ENCODE data around the gene GABRB3.

The GABRB3 gene

DNA sequence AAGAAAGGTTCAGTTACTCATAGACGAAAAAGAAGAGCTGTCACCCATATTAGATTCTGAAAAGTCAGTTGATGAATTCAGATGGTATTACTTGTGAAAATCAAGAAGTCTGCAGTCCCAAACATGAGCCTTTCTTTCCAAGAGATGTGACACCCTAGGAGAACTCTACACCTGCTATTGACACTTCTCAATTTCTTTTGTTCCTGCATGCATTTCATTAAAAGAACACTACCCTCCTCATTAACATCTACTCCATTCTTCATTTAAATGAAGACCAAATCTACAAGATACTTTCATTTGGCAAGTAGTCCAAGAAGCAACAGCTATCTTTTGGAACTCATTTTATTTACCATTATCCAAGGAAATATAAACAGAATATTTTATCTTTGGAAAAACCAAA is 6.6 kb downstream of the GABRB3 start:
- no peak overlapping the region for H3K4me3 ChIP-seq (ENCODE audit: low read depth, low read length)
- no peak for TF ChIP-seq CTCF (IDR thresholded peaks at IDR 0.05; ENCODE audit: low read depth, low read length)

DNA sequence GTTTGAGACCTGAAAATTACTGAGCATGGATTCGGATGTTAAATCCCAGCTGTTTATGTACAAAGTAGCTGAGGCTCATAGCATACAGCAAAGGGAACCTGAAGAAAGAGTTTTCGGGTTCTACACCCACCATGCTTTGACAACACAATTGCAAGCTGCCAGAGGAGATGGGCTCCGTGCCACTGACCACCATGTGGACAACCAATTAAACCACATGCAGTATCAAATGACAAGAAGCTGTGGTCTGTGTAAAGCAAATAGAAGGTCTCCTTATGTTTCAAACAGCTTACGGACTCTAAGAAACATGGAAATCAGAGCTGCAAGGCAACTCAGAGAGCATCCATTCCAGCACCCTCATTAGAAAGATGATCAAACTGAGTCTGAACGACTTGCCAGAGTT is 12.9 kb downstream of the GABRB3 start:
- H3K4me3 ChIP-seq (ENCODE audit: low read depth, low read length), result no peak overlapping the region
- TF ChIP-seq CTCF (IDR thresholded peaks at IDR 0.05; ENCODE audit: low read depth, low read length), result no peak

DNA sequence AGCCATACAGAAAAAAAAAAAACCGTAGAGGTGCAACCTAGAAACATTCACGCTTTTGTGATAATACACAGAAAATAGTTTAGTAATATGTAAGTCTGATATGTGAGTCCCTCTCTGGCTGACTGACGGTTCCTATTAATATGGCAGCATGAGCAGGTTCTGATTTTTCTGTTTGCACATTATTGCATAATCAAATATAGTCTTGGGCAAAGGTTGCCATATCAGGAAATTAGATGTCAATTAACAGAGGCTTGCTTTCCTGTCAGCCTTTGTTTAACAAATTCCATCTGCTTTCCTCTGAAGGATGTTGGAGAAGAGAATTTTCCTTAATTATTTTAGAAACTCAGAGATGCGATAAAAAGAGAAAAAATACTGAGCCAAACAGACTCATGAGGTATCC is 14.8 kb downstream of the GABRB3 start:
- no peak overlapping the region for H3K4me3 ChIP-seq (ENCODE audit: low read depth, low read length)
- no peak for TF ChIP-seq CTCF (IDR thresholded peaks at IDR 0.05; ENCODE audit: low read depth, low read length)

- H3K4me3 ChIP-seq (ENCODE audit: low read depth, low read length), result no peak overlapping the region
- no peak for TF ChIP-seq CTCF (IDR thresholded peaks at IDR 0.05; ENCODE audit: low read depth, low read length)
Measured at GRCh38 chr15:26757141-26757540, 15.7 kb downstream of the GABRB3 start.

DNA sequence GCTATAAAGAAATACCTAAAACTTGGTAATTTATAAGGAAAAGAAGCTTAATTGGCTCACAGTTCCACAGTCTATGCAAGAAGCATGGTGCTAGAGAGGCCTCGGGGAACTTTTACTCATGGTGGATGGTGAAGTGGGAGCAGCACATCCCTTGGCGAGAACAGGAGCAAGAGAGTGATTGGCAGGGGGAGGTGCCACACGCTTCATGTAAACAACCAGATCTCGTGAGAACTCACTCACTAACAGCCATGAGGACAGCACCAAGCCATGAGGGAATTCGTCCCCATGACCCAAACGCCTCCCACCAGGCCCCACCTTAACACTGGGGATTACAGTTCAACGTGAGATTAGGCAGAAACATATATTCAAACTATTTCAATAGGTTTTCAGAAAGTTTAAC is 28.0 kb downstream of the GABRB3 start:
- no peak overlapping the region for H3K4me3 ChIP-seq (ENCODE audit: low read depth, low read length)
- no peak for TF ChIP-seq CTCF (IDR thresholded peaks at IDR 0.05; ENCODE audit: low read depth, low read length)

DNA sequence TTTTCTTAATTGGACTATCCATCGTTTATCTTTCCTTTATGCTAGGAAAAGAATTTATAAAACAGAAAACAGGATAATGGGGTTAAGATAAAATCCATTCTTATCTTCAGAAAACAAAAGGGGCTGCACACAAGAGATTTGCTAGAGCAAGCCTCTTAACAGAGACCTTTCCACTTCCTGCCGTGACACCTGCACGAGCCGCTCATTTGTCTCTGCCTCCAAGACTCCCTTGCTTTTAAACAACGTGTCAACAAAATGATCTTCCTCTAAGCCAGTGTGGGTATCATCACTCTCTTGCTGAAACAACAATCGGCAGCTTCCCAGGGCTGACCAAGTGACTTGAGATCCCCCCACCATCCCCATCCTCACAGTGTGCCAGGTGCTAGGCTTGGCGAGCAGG is 33.1 kb downstream of the GABRB3 start:
- no peak for TF ChIP-seq CTCF (IDR thresholded peaks at IDR 0.05; ENCODE audit: low read depth, low read length)
- H3K4me3 ChIP-seq (ENCODE audit: low read depth, low read length), result no peak overlapping the region

DNA sequence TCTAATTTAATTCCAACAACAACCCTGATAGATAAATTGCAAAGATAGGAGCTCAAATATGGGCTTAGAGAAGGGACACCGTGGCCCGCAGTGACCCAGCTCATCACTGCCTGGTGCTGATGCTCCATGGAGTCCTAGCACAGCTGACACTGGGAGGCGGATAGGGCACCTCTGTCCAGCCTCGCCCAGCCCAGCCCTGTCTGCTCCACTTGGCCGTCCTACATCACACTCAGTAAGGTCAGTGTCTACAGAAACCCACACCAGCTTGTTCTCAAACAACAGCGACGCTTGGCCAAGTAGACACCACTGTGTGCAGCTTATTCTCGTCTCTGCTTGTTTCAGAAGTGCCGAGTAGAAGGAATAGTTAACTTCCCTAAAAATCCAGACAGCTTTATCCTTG is 33.9 kb downstream of the GABRB3 start:
- no peak for TF ChIP-seq CTCF (IDR thresholded peaks at IDR 0.05; ENCODE audit: low read depth, low read length)

More for the DNA sequence above, 33.9 kb downstream of the GABRB3 start:
- no peak overlapping the region for H3K4me3 ChIP-seq (ENCODE audit: low read depth, low read length)

All from WI38 (cell line).